ENCODE data around the gene JPH3.

JPH3 gene

DNA sequence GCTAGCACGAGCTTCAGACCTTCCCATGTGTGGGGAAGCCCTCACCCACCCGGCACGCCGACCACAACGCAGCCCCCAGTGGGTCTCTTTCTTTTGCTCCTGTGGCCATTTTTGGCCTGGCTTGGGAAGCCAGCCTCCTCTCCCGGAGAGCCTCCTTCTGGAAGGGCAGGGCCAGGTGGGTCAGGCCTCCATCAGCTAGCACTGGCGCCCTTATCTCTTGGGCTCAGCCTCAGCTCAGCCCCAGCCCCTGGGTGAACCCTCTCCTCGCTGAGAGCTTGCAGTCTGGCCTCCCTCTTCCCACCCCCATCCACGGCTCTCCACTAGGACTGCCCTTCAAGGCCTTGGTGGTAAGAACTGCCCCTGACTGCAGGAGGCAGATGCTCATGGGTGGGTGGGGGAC, 14.7 kb upstream of the JPH3 start:
- no peak for TF ChIP-seq CTCF (IDR thresholded peaks at IDR 0.05; ENCODE audit: borderline replicate concordance, insufficient read depth, low read depth, low read length)

DNA sequence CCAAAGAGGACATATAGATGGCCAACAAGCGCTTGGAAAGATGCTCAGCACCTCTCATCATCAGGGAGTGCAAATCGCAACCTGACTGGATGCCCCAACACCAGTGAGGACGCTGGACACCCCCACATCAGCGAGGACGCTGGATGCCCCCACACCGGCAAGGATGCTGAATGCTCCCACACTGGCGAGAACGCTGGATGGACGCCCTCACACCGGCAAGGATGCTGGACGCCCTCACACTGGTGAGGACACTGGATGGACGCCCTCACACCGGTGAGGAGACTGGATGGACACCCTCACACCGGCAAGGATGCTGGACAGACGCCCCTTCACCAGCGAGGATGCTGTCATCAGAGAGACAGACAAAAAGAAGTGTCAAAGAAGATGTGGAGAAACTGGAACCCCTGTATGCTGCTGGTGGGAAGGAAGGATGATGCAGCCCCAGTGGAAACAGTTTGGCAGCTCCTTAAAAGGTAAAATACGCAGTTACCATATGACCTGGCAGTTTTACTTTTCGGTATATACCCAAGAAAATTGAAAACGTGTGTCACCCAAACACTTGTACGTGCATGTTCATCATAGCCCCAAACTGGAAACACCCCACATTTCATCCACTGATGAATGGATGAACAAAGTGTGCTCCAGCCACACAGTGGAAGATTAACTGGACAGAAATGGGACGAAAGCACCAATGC, 10.1 kb upstream of the JPH3 start:
- no peak overlapping the region for H3K4me3 ChIP-seq (ENCODE audit: low read depth, low read length)
- TF ChIP-seq CTCF (IDR thresholded peaks at IDR 0.05; ENCODE audit: borderline replicate concordance, insufficient read depth, low read depth, low read length): no peak

More for the DNA sequence above, 14.7 kb upstream of the JPH3 start:
- H3K4me3 ChIP-seq (ENCODE audit: low read depth, low read length): no peak overlapping the region

GRCh38 chr16:87593710-87594258, 8.5 kb upstream of the JPH3 start:
- no peak for TF ChIP-seq CTCF (IDR thresholded peaks at IDR 0.05; ENCODE audit: borderline replicate concordance, insufficient read depth, low read depth, low read length)

GRCh38 chr16:87595712-87596111, 6.6 kb upstream of the JPH3 start:
- TF ChIP-seq CTCF (IDR thresholded peaks at IDR 0.05; ENCODE audit: borderline replicate concordance, insufficient read depth, low read depth, low read length): no peak
- H3K4me3 ChIP-seq (ENCODE audit: low read depth, low read length): no peak overlapping the region

More at GRCh38 chr16:87593710-87594258, 8.5 kb upstream of the JPH3 start:
- H3K4me3 ChIP-seq (ENCODE audit: low read depth, low read length): no peak overlapping the region

- H3K4me3 ChIP-seq (ENCODE audit: low read depth, low read length): no peak overlapping the region
- no peak for TF ChIP-seq CTCF (IDR thresholded peaks at IDR 0.05; ENCODE audit: borderline replicate concordance, insufficient read depth, low read depth, low read length)
These were observed 4.9 kb upstream of the JPH3 start for GRCh38 chr16:87597324-87597830.

DNA sequence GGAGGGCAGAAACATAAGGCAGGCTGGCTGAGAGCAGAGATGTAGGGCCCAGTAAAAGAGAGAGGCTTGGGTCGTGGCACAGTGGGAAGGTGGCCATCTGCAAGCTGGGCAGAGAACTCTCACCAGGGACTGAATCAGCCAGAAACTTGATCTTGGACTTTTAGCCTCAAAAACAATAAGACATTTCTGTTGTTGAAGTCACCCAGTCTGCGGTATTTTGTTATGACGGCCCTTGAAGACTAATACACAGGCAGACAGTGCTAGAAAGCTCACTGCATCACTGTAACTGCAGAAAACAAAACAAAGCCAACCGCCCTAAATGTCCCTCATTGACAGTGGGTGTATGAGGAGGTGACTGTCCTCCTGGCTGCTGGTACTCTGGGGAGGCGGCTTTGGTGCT, 3.9 kb upstream of the JPH3 start:
- no peak overlapping the region for H3K4me3 ChIP-seq (ENCODE audit: low read depth, low read length)
- TF ChIP-seq CTCF (IDR thresholded peaks at IDR 0.05; ENCODE audit: borderline replicate concordance, insufficient read depth, low read depth, low read length): no peak

DNA sequence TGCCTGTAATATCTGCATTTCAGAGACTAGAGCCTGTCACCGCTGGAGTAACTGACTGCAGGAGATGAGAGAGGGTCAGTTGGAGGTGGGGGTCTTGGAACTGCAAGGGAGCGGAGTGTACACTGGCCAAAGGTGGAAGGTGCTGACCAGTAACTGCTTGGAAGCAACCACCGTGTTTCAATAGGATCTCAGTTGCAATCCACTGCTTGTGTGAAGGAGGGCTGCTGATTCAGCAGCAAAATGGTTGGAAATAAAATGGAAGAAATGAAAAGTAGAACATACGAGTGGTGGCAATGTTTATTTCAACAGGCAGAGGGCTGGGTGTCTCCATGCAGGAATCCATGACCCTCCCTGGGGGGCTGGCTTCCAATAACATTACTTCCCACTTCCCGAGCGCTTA, 2.1 kb upstream of the JPH3 start:
- no peak overlapping the region for H3K4me3 ChIP-seq (ENCODE audit: low read depth, low read length)
- TF ChIP-seq CTCF (IDR thresholded peaks at IDR 0.05; ENCODE audit: borderline replicate concordance, insufficient read depth, low read depth, low read length): no peak

Measured in GM12875 (cell line).